HG03280 (cell line): ENCODE data around the gene TNFSF10.

ENCODE experiments used
- ATAC-seq: cut with Tn5 transposase; IDR thresholded peaks from one replicate; pipeline ENCODE4 v1.9.1; 2021; ENCODE audit warnings: mild to moderate bottlenecking, moderate library complexity; ENCODE audit not compliant: unreplicated experiment

Gene TNFSF10

DNA sequence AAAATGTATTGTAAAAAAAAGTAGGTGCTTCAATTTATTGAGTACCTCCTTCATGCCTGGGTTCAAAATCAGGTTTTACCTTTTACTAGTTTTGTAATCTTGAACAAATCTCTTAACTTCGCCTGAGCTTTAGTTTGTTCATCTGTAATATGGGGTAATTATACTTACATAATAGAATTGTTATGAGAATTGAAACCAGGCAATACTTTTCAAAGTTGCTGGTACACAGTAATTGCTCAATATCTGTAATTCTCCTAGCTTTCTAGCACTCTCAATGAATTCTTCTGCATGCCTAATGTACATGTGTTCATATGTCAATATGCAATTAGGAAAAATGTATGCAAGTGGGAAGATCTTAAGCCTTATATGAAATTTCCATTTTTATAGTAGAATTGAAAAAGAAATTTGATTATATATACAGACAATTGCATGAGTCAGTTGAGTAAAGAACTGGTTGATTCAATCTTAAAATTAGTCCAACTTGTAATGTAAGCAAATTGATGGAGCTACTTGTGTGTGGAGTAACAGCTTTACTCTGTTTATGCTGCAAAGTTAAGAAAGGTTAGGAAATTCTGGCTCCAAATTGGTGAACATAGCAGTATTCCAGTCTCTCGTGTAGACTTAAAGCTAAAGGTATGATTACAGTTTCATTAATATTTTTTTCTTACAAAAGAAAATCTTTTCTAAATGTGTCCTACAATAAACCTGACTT lies 4.1 kb downstream of the TNFSF10 start:
- no peak for ATAC-seq

DNA sequence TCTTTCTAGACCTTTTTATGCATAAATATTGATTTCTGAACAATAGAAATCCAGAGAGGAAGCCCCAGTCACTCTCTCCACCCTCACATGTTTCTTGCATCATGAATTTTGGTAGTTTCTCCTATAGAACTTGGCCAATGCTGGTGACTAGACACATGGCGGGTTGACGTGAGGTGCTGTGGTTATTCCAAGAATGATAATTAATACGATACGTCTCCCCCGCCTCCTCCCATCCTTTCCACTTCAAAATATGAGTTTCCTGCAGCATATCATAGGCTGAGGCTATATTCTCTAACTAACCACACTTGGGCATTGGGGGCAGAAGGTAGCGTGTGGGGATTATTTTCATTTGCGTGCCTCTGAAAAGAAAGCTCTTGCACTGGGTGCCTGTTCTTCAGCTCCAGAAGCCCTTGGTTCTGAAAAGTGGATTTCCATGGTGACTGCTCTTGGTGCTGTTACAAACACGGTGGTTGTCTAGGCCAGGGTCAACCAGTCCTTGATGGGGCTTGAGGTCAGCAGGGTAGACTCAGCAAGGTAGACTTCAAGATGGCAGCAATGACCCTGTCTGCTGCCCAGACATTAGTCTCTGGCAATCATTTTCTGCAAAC lies 5.3 kb downstream of the TNFSF10 start:
- ATAC-seq, result no peak

DNA sequence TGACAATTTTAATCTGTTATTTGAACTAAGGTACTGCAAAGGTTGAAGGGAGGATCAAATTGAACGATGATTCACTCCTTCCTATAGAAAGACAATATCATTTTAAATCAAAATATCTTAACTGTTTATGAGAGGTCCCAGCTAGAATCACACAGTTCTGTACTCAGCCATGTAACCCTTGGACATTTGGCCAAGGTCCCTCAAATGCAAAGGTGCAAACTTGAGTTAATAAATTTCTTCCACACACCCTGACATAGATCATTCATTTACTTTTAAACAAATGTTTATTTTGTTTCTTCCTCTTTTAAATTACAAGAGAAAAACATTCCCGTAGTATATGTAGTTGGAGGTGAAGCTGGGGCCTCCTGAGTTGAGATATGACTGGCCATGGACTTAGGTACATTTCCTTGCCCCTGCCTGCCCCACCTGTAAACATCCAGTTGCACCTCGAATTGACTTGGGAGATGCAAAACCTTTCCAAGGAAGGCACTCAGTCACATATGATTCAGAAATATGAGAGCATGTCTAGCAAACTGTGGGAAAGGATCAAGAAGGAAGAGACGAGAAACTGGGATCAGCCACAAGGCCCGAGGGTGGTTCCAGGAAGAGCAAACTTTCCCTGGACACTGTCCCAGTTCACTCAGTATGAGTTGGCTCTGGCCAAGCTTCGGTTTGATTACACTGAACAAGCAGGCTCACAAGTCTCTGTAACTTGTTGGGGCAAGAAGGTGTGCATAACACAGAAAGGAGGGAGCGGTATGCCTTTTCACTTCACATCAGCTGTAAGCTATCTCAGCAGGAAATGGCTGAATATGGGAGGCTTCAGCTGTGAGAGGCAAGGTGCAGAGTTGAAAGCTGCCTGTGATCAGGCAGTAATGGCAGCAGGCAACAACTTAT lies 6.7 kb downstream of the TNFSF10 start:
- no peak for ATAC-seq

DNA sequence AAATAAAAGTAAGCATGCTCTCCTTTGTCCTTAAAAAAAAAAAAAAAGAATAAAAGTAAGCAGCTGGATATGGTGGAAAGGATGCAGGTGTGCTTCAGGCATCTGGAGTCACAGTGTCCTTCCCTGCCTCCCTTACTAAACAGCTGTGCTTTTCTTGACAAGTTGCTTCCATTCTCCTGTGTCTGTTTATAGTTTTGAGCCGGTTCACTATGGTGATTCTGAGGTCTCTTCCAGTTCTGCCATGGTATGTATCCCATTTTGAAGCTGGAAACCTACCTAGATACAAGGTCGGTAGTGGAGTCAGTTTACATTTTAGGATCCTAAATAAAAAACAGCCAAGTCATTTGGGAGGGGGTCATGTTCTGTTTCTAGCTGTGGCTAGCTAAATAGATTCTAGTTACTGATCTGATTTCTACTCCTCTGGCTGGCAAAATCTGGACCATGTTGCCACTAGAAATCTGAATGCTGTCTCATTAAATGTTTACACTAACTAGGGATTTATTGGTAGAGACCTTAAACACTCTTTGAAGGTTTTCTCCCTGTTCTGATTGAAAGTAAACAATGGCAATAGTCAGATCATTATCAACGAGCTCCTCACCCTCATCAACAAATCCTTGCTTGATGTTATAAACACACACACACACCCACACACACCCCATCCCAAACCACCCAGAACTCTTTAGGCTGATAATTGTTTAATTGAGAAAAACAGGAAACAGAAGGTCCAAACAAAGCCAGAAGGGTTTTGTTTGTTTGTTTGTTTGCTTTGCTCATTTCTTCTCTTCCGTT lies 7.9 kb downstream of the TNFSF10 start:
- ATAC-seq, result no peak

DNA sequence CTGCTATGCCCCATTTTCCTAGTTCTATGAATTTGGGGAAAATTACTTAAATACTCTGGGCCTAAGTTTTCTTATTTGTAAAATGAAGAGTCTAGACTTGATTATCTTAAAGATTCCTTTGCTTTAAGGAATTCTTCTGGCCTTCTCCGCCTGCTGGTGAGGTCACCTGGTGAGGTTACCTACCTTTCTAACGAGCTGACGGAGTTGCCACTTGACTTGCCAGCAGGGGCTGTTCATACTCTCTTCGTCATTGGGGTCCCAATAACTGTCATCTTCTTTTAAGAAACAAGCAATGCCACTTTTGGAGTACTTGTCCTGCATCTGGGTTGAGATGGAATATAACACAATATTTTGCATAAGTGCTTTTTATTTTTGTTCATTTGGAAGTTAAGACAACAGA lies 8.6 kb downstream of the TNFSF10 start:
- no peak for ATAC-seq

DNA sequence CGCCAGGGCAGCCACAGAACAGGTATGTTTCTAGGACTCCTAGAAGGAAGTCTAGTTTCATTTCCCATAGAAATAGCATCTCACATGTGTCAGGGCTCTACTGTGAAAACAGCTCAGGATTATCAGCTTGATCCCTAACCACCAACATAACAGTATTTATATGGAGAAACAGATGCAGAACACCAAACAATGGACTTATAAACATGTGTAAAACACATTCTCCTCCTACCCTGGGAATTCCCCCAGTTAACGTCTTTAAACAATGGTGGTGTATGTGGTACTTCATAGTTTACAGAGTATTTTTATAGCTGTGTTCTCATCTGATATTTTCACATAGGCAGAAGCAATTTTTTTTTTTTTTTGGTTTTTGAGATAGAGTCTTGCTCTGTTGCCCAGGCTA lies 9.7 kb downstream of the TNFSF10 start:
- no peak for ATAC-seq

DNA sequence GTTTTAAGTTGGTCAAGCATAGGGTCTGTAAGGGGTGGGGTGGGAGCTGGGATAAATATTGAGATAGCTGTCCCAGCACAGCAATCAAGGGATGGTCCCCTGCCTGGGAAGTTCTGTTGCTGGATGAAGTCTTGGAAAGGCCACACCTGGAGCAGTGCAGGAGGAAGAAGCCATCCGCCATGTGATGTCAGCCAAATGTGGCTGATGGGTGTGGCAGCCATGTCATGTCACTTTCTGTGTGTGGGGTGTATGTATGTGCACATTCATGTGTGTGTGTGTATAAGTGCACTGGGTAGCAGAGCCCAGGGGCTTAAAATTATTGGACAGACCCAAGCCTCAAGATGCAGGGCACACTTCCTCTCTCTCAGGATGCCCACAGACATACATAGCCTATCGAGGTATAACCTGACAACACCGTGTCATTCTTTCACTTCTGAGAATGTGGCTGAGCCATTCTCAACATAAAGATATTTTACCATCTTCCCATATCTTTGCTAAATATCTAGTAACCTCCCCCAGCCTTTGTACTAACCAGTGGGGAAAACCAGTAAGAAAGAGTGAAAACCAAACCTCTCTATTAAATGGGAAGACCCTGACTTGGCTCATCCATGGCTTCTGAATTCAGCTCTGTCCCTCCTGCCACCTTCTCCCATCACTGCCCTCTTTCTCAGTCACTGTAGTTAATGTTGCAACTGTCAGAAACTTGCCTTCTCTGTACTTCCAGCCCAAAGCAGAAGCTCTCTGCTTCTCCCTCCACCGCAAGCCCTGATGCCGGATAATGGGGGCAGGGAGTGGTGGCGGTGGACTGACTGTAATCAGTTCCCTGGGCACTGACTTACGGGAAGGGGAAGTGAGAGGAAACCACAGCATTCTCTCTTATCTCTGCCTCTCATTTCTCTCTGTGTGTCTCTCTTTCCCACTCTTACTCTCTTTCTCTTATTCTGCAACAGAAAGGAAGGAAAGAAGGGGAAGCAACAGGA lies 11.2 kb downstream of the TNFSF10 start:
- peak; percentile 50 for ATAC-seq

DNA sequence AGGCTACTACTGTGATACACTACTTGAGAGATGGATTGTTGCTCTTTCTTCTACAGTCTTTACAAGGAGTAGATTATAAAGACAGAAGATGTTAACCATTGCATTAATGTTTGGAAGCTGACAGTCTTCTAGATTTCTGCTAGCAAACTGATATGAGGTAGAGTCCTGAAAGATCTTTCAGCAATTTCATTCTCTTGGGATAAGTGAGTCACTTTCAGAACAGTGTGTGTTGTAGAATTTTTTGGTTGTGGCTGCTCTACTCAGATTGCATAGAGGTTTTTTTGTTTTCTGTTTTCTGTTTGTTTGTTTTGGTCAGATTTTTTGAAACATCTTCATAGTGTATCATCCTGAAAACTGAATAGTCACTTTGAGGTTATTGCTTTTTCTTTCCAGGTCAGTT lies 17.1 kb downstream of the TNFSF10 start:
- ATAC-seq, result no peak

DNA sequence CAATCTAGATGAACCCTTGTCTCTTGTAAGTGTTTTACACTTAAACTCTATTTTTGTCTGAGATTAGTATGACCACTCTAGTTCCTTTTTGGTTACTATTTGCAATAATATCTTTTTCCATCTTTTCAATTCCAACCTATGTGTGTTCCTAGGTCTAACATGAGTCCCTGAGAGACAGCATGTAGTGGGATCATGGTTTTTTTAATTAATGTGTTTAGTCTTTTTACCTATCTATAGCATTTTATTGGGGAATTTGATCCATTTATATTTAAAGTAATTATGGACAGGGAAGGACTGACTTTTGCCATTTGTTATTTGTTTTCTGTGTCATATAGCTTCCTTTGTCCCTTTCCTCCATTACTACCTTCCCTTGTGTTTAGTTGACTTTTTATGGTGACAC lies 21.7 kb downstream of the TNFSF10 start:
- ATAC-seq, result no peak

DNA sequence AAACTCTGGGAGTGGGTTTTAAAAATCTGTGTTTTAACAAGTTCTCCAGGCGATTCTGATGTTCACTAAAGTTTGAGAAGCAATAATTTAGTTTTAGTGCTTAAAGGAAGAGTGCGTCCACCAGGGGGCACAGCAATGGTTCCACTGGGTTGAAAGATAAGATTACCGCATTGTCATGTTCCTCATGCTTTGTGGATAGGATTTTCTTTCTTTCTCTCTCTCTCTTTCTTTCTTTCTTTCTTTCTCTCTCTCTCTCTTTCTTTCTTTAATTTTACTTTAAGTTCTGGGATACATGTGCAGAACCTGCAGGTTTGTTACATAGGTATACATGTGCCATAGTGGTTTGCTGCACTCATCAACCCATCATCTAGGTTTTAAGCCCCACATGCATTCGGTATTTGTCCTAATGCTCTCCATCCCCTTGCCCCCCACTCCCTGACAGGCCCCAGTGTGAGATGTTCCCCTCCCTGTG lies 33.0 kb downstream of the TNFSF10 start:
- peak; percentile 81 for ATAC-seq

DNA sequence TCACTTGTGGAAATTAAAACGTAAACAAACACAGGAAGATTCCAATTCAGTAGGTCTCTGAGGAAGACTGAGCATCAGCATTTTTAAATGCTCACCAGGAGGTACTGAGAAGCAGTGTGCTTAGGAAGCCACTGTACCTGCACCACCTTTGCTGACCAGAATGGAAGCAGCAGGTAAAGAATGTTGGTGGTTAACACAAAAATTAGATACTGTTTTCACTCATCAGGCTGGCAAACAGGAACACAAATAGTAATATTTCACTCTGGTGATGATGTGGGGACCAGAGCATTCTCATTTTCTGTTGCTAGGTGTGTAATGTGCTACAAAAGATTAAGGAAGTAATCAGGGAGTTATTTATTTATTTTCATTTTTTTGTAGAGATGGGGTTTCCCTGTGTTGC lies 45.1 kb downstream of the TNFSF10 start:
- no peak for ATAC-seq

DNA sequence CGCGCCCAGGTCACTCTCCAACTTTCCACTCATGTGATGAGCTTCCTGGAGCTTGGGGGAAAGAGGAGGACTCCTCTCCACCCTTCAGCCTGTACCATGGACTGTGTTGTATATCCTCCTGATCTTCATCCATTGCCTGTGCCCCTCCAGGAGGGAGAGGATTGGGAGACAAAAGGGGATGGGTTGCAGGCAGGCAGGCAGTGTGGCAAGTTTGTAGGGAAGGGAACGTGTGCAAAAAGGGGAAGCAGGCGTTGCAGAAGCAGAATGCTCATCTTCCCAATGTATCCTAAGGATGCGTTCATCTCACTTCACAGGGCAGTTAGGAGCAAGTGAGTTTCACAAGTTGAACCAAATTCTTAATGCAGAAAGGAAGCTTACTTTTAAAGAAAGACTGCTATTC lies 46.9 kb downstream of the TNFSF10 start:
- ATAC-seq, result no peak

DNA sequence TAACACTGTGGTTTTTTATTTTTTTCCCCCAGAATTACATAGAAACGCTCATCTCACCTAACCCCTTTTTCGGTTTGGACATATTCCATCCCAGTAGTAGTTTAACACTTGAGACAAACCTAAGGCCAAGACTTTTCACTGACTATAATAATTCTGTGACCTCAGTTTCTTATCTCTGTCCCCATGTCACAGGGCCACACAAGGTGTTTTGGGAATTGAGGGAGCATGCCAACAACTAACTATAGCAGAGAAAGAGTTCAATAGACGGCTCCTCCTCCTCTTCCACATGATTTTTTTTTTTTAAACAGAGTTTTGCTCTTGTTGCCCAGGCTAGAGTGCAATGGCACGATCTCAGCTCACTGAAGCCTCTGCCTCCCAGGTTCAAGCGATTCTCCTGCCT lies 47.5 kb downstream of the TNFSF10 start:
- ATAC-seq, result no peak

DNA sequence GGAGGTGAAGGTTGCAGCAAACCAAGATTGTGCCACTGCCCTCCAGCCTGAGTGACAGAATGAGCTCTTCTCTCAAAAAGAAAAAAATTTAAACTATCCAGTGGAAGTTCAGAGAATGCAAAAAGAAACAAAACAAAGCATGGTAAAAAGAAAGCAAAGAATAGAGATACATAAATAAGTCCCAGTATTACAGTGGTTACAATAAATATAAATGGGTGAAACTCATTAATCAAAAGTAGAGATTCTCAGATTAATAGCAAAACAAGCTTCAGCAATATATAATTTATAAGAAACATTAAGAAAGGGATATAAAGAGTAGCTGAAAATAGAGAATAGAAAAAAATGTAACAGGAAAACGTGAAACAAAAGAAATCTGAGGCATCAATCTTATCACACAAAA lies 51.3 kb downstream of the TNFSF10 start:
- no peak for ATAC-seq

DNA sequence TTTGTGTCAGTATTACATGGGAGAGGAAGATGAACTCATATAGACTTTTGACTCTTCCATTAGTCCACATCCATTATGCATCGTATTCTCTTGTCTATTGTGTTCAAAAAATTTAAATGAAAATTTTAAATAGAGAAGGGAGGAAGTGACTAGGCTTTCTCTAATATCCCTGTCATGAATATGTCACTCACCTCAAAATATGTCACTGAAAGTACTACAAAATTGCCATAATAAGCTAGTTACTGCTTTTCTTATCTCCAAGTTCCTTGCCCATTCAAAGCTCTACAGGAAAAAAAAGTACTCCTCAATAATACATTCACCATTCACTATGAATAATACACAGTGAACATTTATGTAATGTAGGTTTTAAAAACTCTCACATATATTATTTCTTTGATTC lies 52.6 kb downstream of the TNFSF10 start:
- no peak for ATAC-seq

DNA sequence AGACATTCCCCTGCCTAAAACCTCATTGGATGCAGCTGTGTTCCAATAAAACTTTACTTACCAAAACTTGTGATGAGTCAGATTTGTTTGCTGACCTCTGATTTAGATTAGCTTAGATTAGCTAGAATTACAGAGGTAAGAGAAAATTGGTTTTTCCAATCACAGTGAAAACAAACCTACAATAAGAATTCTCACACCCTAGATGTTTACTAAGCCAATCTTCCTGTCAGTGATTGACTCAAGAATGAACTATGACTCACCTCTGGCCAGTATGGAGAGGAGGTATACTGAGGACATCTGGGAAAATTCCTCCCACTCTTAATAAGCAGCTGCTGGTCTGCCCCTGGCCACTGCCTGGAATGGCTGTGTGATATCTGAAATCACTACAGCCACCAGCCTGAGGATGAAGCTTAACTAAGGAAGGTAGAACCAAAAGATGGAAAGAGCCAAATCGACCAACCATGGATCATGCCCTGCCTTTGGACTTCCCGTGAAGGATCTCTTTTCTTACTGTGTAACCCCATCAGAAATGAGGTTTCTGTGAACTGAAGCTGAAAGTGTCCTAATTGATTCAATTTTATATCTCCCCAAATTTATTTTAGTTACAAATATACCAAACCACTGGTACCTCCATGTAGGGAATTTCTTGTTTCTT lies 55.9 kb downstream of the TNFSF10 start:
- ATAC-seq, result no peak

DNA sequence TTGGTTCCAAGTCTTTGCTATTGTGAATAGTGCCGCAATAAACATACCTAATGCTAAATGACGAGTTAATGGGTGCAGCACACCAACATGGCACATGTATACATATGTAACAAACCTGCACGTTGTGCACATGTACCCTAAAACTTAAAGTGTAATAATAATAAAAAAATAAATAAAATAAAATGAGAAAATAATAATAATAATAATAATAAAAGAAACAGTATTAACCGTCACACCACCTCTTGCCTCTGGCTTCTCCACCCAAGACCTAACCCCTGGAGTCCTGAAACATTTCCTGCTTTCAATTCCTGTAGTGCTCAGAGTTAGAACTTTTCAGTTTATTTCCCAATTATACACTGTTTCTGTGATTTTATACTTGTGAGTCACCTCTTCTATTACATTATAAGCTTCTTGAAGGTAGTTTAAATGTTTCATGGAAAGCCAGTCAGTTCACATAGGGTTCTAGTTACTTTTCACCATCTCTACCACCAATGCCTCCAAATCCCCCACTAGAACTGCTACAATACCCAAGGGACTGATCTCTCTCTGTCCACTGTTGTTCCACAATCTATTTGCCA lies 56.6 kb downstream of the TNFSF10 start:
- no peak for ATAC-seq

DNA sequence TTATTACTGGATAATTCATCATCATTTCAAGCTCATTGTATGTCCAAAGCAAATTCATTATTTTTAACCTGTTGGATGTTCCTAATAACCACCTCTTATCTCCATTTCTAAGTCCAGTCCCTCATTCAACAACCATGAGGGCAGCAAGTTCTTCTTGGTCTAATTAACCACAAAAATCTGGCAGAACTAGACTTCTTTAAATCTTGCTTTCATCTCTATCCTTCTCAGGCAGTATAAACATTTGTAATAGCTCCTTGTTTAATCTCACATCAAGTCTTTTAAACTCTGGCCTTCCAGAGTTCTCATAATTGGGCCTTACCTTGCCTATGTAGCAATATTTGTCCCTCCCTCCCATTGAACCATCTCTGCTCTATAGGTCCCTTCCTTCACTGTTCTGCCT lies 57.9 kb downstream of the TNFSF10 start:
- ATAC-seq, result no peak

DNA sequence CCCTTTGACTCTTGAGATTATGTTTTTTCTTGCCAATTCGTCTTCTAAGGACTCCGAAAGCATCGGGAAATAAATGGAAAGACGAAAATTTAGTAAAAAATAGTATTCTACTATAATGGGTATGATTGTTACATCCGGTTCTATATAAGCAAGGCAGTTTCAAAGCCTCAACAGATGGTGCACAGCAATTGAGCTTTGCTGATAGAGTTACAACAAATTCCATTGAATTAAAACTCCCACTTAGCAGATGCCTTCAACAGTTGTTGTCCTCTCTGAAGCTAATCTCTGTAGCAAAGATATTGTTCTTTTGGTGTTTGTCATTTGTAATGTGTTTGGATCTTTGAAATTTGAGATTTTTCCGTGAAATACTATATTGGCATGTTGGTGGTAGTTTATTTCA lies 58.9 kb downstream of the TNFSF10 start:
- no peak for ATAC-seq
